Measurements from ENCODE around the gene GABBR1. TPM values are rescaled to one million over a fixed set of nuclear protein-coding genes. Genes with fewer than 3 reads are reported as not detected.

GABBR1 gene
- total and polyA plus RNA-seq, 2 donors (not counting 3 experiments of a cell fraction or from before 2014, with no cell fraction given), result 43.6 to 50.8 TPM

DNA sequence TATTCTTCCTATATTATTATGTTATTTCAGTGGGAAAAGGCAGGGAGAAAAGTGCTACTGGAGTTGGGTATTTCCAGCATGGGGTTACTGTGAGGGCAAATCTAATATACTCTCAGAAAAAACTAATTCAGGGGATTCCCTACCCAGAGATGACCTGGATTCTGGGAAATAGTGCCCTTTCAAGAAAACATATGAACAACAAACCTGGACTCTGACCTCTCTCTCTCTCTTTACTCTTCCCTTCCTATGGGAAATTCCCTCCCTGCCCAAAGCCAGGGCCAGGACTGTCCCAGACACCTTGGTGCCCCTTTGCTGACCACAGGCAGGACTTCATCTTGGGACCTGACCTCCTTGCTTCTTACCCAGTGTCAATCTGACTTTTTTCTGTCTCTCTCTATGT is 71.9 kb downstream of the GABBR1 start:
- Histone ChIP-seq H3K27ac (ENCODE audit: insufficient read depth, low read depth, low read length) (no peak overlapping the region), H3K4me2 (ENCODE audit: insufficient read depth, low read length) (no peak overlapping the region), H3K27me3 (ENCODE audit: control insufficient read depth in 2 of 2, insufficient read depth in 2 of 2, low read length in 2 of 2) (peaks cover 0 to 1% of the 10 kb centered on the region in 2 experiments), H3K79me2 (ENCODE audit: control insufficient read depth, insufficient read depth, low read length) (no peaks in the 10 kb centered on the region), H3K9me1 (replicated peaks; ENCODE audit: control insufficient read depth, extremely low read depth, insufficient read depth, low read length) (no peaks in the 10 kb centered on the region), H3K4me3 (replicated peaks in 1 of 3; ENCODE audit: insufficient read depth in 1 of 3, low read depth in 1 of 3, low read length in 3 of 3) (no peak overlapping the region), H4K20me1 (replicated peaks; ENCODE audit: control insufficient read depth, extremely low read depth, insufficient read depth, low read length) (no peaks in the 10 kb centered on the region), H3K36me3 (ENCODE audit: control insufficient read depth in 2 of 2, extremely low read depth in 1 of 2, insufficient read depth in 2 of 2, low read length in 2 of 2) (no peaks in the 10 kb centered on the region), H3K4me1 (ENCODE audit: control insufficient read depth, extremely low read depth, insufficient read depth, low read length) (no peaks in the 10 kb centered on the region), H3K9me3 (replicated peaks; ENCODE audit: control insufficient read depth, insufficient read depth, low read length) (no peaks in the 10 kb centered on the region), H3K9ac (replicated peaks; ENCODE audit: extremely low read depth, insufficient read depth, low read length) (no peak overlapping the region), H2AFZ (ENCODE audit: low read depth, low read length) (no peak overlapping the region)
- intact Hi-C loops (cut with micrococcal nuclease), result no loop called here
- dilution Hi-C loops (cut with MboI; ENCODE audit: extremely low pct_ligation_motif_present, low sequenced_read_pairs), result no loop called here
- no TSS peak for BruUV-seq (replicated peaks)
- TF ChIP-seq POLR2AphosphoS5 (IDR thresholded peaks at IDR 0.05; ENCODE audit: insufficient read depth, low read depth, low read length), result no peak
- DNase-seq (ENCODE audit: low read depth, low spot score) (no peak), FAIRE-seq (no peak)
- CTCF ChIA-PET, result no interaction called here
- POLR2A ChIA-PET, result no interaction called here

DNA sequence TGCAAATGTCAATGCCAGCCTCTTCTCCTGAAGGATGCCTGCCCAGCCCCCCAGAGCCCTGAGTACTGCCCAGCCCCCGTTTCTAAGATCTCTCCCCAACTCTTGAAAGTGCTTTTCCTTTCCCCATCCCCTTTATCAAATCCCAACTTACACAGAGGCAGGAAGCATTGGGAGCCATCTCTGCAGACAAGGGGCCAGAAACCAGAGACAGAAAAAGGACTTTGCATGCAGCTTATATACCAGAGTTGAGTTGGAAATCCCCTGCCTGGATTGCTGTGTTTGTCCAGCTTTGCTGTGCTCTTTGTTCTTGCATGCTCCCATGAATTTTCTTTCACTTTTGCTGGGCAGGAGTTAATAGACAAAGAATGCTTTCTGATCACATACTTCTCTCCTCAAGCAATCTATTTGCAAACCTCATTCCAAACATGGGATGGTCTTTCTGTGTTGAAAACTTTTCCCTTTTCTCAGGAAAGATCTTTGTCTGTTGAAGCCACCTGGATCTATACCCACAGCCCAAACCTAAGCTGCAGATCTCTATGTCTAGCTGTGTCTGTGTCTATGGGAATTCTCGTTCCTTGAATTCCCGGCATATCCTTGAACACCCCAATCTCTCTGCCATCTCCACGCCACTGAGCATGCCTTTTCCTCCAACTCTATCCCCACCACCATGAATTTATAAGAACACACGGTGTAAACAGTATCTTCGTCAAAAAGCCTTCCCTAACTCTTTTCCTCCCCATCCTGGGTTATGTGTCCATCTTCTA is 73.3 kb downstream of the GABBR1 start, which contains the start of gene UBD:
UBD (minus strand) TSS at position 209 of the 764 bp plus-strand sequence; CDS start at position 178, 31 bp downstream.
- Histone ChIP-seq H3K79me2 (ENCODE audit: control insufficient read depth, insufficient read depth, low read length) (no peaks in the 10 kb centered on the region), H3K9me3 (replicated peaks; ENCODE audit: control insufficient read depth, insufficient read depth, low read length) (no peaks in the 10 kb centered on the region), H3K27me3 (ENCODE audit: control insufficient read depth in 2 of 2, insufficient read depth in 2 of 2, low read length in 2 of 2) (peaks cover 7 to 10% of the 10 kb centered on the region in 2 experiments), H3K36me3 (ENCODE audit: control insufficient read depth in 2 of 2, extremely low read depth in 1 of 2, insufficient read depth in 2 of 2, low read length in 2 of 2) (no peaks in the 10 kb centered on the region), H4K20me1 (replicated peaks; ENCODE audit: control insufficient read depth, extremely low read depth, insufficient read depth, low read length) (no peaks in the 10 kb centered on the region), H3K9ac (replicated peaks; ENCODE audit: extremely low read depth, insufficient read depth, low read length) (no peak within 1 kb of the TSS), H2AFZ (ENCODE audit: low read depth, low read length) (no peak within 1 kb of the TSS), H3K4me3 (replicated peaks in 1 of 3; ENCODE audit: insufficient read depth in 1 of 3, low read depth in 1 of 3, low read length in 3 of 3) (no peak within 1 kb of the TSS), H3K4me1 (ENCODE audit: control insufficient read depth, extremely low read depth, insufficient read depth, low read length) (no peaks in the 10 kb centered on the region), H3K4me2 (ENCODE audit: insufficient read depth, low read length) (no peak within 1 kb of the TSS), H3K27ac (ENCODE audit: insufficient read depth, low read depth, low read length) (no peak within 1 kb of the TSS), H3K9me1 (replicated peaks; ENCODE audit: control insufficient read depth, extremely low read depth, insufficient read depth, low read length) (no peaks in the 10 kb centered on the region)
- TF ChIP-seq MYC (IDR thresholded peaks at IDR 0.05; ENCODE audit: low read depth, low read length) (no peak), POLR2AphosphoS5 (IDR thresholded peaks at IDR 0.05; ENCODE audit: insufficient read depth, low read depth, low read length) (no peak), JUN (IDR thresholded peaks at IDR 0.05; ENCODE audit: borderline replicate concordance, insufficient read depth, insufficient read length, low read depth) (no peak), GATA2 (IDR thresholded peaks at IDR 0.05; ENCODE audit: insufficient read depth, insufficient read length, low read depth, low read length) (no peak)
- TF ChIP-seq, protein P1, sequence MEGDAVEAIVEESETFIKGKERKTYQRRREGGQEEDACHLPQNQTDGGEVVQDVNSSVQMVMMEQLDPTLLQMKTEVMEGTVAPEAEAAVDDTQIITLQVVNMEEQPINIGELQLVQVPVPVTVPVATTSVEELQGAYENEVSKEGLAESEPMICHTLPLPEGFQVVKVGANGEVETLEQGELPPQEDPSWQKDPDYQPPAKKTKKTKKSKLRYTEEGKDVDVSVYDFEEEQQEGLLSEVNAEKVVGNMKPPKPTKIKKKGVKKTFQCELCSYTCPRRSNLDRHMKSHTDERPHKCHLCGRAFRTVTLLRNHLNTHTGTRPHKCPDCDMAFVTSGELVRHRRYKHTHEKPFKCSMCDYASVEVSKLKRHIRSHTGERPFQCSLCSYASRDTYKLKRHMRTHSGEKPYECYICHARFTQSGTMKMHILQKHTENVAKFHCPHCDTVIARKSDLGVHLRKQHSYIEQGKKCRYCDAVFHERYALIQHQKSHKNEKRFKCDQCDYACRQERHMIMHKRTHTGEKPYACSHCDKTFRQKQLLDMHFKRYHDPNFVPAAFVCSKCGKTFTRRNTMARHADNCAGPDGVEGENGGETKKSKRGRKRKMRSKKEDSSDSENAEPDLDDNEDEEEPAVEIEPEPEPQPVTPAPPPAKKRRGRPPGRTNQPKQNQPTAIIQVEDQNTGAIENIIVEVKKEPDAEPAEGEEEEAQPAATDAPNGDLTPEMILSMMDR (IDR thresholded peaks at IDR 0.05; ENCODE audit: extremely low read depth in 1 of 2, insufficient read depth in 1 of 2, low read depth in 1 of 2, low read length in 2 of 2), result no peak
- TF ChIP-seq, protein P2, sequence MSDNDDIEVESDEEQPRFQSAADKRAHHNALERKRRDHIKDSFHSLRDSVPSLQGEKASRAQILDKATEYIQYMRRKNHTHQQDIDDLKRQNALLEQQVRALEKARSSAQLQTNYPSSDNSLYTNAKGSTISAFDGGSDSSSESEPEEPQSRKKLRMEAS (IDR thresholded peaks at IDR 0.05; ENCODE audit: insufficient read depth, insufficient read length), result no peak
- CTCF ChIA-PET, result interaction anchor here (1.2 kb wide), 2 partner anchors 43 to 52 kb away, joined by 3 read pairs; no protein-coding TSS in a partner anchor
- POLR2A ChIA-PET, result no interaction called here
- DNase-seq (ENCODE audit: low read depth, low spot score), result no peak
- FAIRE-seq, result no peak
- dilution Hi-C loops (cut with MboI; ENCODE audit: extremely low pct_ligation_motif_present, low sequenced_read_pairs) (no loop called here), intact Hi-C loops (cut with micrococcal nuclease) (no loop called here)
- no TSS peak for BruUV-seq (replicated peaks)

All from endothelial cell of umbilical vein (primary cell).